H4 (cell line): Measurements from ENCODE around the gene GDPD3. TPM values are rescaled to one million over a fixed set of nuclear protein-coding genes. Genes with fewer than 3 reads are reported as not detected.

Experiments used
- DNase-seq: peaks from one replicate; pipeline ENCODE4 v3.0.0-alpha.2; 2015; ENCODE audit warnings: low spot score
- total RNA-seq: library from RNA; depleted of rRNA; stranded (reverse); fragments of >200 nt; shearing (Covaris generic); gene quantifications from 2 replicates; pipeline ENCODE4 v1.2.3, GENCODE V29; 2014

Gene GDPD3
- total RNA-seq, 1 experiment from 2014 or later: not detected

DNA sequence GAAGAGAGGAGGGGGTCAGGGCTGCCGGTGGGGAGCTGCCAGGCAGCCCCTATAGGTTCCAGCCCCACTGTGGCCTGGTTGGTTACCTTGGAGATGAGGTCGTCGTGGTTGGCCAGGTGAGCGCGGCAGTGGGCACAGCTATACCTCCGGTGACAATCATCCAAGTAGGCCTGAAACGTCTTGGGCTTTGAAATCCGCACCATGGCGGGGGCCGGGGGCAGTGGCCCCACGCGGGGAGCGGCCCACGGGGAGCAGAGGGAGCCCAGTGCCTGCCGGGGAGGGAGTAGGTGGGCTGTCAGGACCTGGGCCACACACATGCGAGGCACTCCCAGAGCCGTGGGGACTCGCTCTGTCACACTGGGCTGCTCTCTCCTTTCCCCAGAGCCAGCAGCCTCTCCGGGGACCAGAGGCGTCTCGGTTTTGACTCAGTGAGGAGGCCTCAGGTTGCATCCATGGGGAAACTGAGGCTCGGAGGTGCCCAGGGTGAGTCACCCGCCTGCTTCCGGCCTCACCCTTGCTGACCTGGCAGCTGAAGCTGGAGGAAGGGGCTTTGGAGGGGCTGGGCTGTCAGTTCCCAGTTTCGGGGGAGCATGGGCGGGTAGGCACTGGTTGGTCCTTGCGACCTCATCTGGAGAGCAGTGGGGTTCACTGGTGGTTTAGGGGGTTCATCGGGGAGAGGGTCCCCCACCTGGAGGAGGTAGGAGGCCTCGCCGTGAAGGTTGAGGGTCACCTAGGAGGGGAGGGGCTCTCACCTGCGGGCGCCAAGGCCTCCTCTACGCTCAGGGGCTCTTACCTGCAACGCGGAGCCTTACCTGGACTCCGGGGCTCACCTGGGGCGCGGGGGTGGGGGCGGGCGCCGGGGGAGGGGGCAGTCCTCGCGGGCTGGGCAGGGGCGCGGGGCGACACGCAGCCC lies 17.9 kb downstream of the GDPD3 start:
- no peak for DNase-seq

DNA sequence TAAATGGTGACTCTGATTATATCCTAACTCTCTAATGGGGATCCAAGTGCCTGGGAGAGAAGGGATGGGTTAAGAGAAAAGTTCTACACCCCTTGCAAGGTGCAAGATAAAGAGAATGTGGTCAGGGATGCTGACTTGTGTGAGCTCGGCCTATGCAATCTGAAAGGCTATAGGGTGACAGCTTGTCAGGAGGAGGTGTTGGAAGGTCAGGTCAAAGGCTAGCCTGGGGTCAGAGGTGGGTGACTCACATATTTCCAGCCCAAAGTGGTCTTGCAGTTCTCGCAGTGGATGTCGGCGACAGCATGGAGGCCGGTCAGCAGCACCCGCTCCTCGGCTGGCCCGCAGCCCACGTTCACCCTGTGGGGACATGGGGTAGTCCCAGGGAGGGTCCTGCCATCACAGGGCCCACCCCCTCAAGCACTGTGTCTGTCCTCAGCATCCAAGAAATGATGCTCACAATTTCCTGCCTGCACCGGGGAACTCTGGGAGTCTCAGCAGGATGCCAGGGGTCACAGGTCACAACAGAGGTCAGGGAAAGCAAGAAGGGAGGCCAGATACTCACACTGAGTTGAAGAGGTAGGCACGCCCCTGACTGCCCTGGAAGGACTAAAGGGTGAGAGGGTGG lies 18.7 kb downstream of the GDPD3 start:
- DNase-seq: no peak

DNA sequence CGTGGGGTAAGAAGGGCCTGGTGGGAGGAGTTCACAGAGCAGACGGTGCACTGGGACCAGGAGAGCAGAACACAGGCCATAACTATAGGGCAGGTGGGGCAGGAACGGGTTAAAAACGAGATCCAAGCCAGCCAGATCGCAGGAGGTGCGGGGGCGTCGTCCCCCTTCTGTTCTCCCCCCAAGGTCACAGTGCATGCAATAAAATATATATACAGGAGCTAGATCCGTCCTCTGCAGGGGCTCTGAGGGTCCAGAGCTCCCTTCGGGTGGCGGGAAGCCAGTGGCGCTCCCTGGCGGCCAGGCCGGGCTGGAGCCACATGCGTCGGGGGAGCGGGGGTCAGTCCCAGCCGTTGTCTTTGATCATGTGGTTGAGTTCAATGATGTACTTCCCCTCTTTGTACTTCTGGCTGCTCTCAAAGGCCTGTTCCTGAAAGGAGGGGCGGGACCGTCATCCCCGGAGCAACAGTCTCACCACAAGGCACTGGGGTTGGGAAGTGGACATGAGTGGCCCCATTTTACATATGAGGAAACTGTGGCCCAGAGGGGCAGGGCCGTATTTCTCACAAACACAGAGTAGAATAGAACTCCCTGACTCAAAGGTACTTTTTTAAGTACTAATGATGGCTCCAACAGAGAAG lies 20.8 kb downstream of the GDPD3 start:
- no peak for DNase-seq

DNA sequence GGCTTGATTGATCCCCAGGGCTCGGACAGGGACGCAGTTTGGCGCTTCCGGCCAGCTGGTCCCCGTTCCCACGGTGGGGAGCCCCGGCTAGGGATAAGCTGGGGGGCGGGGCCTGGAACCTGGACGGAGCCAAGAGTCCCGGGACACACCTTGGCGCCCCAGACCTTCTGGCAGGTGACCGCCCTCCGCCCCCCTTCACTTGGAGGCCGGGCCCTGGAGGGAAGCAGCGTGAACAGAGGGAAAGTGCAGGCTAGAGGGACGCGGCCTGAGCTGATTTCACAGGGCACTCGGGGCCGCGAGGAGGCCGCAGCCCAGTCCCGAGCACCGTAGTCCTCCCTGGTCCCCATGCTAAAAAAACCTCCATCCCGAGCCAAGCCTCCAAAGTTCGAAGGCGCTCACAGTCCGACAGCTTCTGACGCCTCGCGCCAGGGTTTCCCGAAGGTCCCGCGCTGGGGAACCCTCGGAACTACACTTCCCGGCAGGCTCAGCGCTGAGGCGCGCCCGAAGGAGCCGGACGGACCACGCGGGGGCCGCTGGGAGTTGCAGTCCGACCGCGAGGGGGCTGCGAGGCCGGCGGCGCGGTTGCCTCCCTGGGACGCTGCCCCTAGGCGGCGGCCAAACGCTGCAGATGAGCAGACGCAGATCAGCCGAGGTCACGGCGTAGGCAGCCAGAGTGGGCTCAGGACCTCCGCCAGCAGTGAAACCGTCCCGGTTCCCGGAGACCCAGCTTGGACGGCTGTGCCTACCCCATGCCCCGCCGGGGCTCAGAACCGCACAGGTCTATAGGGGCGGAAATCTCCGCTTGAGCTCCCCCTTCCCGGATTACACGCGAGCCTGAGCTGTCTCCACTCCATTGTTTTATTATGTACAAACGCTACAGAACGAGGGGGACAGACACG lies 21.6 kb downstream of the GDPD3 start, which contains the start of gene TBX6:
TSS of gene TBX6 (minus strand) at position 451 of the 899 bp plus-strand sequence. CDS start 731 bp downstream, outside the sequence.
- DNase-seq: peak; percentile 79

DNA sequence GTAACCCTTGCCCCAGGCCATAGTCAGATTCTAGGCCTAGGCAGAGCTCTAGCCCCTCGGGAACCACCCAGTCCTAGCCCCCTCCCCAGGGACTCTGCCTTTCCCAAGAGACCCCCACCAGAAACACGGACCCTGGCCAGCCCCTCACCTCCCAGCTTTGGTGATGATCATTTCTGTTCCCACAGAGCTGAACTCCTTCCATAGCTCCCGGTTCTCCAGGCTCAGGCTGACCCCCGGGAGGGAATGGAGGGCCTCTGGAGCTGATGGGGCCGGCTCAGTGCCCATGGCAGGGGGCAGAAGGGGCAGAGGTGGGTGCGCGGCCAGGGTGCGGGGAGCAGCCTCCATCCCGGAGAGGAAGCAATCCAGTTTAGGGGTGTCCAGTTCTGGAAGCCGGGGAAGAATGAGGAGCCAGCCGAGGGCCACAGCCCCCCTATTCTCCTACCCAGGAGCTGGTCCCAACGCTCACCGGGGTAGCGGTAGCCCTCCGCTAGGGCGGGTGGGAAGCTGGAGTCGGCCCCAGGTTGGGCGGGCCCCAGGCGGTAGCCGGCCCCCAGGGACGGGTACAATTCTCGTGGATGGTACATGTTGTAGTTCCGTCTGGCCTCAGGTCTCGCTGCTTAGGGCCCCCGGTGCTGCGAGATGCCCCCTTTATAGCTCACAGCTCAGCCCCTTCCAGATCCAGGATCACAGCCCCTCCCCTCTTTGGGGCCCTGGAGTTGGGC lies 22.6 kb downstream of the GDPD3 start:
- no peak for DNase-seq

DNA sequence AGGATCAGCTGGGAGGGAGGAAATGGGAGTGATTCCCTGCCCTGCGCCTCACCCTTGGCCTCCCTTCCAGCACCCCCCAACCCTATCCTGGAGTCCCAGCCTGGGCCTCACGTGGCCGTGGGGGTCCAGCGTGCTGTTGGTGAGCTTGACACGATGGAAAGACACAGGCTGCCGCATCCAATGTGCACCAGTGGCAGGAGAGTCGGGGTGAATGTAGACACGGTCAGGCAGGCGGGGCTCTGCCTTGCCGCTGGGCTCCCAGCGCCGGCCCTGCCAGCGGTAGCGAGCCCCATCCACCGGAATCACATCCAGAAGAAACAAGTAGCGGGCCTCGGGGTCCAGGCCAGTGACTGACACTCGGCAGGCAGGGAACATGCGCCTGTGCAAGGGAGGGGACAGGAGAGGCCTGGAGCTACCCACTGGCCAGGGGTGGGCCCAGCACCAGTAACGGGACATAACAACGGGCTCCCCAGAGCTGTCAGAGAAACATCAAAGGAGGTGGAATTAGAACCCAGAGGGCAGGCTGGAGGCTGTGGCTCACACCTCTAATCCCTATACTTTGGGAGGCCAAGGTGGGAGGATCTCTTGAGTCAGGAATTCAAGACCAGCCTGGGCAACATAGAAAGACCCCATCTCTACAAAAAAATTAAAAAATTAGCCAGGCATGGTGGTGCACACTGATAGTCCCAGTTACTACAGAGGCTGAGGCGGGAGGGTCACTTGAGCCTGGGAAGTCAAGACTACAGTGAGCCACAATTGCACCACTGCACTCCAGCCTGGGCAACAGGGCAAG lies 24.3 kb downstream of the GDPD3 start:
- DNase-seq: no peak

DNA sequence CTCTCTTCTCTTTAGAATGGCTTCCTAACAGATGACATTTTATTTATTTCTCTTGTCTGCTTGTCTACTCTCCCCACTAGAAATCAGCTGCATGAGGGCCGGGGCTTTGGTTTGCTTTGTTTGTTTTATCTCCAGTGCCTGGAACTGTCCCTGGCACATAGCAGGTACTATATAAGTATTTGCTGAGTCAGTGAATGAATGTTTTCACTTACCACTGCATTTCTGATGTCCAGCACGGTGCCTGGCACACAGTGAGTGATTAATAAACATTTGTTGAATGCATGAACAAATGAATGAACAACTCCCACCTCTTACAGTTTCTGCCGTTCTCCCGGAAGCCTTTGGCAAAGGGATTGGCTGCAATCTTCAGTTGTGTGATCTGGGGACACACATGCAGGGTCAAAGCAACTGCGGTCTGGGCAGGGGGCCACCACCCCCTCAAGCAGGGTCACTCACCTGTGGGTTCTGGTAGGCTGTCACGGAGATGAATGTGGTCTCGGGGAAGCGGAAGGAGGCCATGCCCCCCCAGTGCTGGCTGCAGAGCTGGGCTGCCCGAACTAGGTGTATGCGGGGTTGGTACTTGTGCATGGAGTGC lies 25.0 kb downstream of the GDPD3 start:
- no peak for DNase-seq

DNA sequence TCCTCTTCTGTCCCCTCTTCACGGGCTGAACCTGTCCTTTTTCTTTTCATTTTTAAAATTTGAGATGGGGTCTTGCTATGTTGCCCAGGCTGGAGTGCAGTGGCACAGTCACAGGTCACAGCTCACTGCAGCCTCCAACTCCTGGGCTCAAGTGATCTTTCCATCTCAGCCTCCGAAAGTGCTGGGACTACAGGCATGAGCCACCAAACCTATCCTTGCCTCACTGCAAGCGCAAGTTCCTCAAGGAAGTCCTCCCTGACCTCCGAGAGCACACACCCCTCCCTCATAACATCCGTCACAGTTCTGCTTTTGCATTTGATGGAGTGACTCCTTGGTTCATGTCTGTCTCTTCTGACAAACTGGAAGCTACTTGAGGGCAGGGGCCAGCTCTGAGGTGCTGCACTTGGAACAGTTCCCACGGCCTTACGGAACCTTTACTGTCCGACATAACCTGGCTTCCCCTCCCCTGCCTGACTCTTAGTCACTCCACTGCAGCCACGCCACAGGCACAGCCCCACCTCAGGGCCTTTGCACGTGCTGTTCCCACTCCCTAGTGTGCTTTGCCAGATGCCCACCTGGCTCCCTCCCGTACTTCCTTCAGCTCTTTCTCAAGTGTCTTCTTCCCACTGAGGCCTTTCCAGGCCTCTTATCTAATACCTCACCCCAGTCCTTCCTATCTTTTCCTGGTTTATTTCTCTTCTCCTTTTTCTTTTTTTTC lies 26.0 kb downstream of the GDPD3 start:
- DNase-seq: no peak

DNA sequence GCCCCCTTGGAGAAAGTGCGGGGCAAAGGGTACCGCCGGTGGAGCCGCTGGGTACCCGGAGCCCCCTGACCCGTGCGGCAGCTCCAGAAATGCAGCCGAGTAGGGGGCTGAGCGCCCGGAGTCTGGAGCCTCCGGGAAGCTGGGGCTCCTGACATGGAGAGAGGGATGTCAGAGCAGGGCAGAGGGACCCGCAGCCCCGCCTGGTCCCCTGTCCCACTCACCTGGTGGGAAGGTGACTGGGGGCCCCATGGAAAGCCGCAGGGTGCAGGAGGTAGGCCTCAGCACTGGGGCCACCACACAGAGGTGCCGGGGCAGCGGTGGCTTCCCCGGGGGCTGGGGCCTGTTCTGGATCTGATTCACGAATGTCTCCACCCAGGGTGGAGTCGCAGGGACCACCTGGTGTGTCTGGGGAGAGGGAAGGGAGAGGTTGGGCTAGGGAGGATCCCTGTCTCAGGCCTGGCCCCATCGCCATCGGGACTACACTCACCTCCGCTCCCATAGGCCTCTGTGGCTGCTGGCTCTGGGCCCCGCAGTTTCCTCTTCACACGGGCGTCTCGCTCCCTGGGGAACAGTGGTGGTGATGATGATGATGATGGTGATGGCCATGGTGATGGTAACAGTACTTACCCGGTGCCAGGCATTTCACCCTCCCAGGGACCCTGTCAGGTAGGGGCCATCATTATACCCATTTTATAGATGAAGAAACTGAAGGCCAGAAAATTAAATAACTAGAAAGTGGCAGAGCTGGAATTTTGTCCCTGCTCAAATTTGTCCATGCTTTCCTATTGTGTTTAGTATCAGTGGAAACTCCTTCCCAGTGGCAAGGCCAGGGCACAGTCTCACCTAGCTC lies 26.8 kb downstream of the GDPD3 start:
- no peak for DNase-seq

DNA sequence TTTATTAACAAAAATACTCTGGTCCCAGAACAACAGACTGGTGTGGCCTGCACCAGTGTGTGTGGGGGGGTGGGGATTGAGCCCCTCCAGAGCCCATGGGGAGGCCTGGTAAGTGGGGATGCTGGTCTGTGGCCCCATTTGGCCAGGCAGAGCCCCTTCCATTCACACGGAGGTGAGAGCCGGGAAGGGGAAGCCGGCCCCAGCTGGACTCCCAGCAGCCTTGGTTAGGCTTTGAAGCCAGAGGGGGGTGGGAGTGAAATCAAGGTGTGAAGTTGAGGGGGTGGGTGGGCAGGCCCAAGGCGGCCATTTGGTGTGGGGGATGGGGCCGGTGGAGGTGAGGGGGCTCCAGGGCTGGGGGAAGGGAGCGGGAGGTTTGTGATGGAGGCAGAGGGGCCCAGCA lies 27.5 kb downstream of the GDPD3 start:
- DNase-seq: no peak

DNA sequence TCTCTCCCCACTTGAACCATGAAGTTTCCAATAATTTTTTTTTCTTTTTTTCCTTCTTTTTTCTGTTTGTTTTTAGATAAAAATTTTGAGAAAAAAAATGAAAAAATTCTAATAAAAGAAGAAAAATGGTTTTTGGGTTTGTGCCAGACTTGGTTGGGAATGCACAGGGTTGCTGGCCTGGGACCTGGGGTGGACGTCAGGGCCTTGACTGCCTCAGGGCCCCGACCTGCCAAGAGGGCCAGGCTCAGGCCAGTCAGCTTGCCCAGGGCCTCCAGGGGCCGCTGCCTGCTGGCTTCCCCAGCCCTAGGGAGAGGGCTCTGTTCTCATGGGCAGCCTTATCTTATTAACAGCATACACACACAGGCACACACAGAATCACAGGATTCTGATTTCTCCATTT lies 28.1 kb downstream of the GDPD3 start:
- DNase-seq: no peak

DNA sequence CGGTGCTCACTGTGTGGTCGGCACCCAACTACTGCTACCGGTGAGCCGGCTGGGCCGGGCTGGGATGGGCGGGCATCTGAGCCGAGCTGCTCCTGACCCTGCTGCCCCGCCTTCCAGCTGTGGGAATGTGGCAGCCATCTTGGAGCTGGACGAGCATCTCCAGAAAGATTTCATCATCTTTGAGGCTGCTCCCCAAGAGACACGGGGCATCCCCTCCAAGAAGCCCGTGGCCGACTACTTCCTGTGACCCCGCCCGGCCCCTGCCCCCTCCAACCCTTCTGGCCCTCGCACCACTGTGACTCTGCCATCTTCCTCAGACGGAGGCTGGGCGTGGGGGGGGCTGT lies 28.5 kb downstream of the GDPD3 start:
- DNase-seq: no peak

DNA sequence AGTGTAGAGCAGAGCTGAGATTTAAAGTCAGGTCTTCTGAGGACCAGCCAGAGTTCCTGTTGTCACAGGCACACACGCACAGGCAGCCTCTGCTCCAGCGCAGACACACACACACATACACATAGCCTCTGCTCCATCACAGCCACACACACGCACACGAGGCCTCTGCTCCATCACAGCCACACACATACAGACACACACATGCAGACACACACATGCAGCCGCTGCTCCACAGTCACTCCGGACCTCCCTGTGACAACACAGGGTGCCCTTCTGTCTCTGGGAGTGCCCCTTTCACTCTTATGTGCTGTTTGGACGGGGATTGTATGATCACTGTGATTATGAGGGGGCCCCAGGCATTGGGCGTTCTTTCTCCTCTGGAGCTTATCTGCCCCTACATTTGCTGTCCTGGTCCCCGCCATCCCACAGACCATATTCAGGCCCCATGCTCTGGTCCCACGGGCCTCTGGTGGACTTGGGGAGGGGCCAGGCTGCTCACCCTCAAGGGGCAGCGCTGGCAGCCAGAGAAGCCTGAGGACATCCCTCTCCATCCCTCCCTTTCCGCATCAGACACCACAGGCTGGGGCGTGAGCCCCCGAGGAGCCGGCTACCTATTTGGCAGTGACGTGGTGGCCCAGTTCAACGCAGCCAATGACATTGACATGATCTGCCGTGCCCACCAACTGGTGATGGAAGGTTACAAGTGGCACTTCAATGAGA lies 29.1 kb downstream of the GDPD3 start:
- no peak for DNase-seq

DNA sequence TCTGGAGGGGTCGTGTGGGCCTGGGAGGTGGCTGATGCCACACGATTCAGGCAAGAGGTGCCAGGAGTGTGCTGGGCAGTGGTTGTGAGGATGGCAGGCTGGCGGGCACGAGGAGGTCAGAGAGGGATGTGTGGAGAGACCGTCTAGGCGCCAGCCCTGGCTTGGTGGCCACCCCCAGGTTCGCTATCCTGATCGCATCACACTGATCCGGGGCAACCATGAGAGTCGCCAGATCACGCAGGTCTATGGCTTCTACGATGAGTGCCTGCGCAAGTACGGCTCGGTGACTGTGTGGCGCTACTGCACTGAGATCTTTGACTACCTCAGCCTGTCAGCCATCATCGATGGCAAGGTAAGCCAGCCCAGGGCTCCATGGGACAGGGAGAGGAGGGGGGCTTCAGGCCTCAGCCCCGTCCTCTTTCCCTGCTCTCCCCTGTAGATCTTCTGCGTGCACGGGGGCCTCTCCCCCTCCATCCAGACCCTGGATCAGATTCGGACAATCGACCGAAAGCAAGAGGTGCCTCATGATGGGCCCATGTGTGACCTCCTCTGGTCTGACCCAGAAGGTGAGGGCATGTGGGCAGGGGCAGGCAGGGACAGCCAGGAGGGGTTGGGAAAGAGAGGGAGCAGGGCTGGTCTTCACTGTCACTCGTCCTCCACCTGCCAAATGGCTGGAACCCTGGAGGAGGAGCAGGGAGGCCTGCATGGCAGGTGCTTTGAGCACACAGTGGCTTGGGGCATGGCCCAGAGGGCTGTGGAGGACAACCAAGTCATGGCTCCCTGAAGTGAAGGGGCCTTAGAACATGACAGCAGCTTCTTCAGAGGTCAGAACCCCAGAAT lies 29.9 kb downstream of the GDPD3 start:
- DNase-seq: no peak

DNA sequence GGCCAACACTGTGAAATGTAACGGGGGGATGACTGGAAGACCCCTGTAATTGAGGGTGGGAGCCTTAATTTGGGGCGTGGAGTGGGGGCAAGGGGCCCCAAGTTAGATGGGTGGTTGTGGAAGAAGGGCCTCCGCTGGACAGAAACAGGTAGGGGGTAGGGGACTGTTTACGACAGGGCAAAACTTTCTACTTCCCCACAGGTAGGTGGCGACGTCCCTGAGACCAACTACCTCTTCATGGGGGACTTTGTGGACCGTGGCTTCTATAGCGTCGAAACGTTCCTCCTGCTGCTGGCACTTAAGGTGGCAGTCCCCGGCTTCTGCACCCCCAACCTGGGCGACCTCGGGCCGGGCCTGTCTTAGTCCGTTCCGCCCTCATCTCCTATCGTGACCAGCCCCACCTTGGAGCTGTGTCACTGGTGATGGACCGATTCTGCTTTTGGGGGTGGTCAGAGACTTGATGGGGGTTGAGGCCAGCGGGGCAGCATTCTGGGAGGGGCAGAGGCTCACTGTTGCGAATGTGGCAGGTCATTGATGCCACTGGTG lies 30.7 kb downstream of the GDPD3 start:
- DNase-seq: no peak

DNA sequence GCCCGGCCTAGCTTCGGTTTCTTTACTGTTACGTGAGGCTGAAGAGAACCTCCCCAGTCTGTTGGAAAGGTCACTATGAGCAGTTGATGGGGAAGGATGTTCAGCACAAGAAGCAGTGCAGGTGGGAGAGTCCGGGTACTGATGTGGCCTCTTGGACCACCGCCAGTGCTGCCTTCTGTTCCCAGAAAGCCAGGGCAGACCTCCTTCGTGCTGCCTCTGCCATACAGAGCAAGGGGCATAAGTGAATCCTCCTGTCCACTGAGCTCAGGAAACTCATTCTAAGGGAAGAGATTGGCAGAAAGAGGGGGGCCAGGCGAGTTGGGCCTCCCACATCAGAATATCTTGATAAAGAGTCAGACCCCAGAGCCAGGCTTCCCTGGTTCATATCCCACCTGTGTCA lies 33.9 kb downstream of the GDPD3 start:
- no peak for DNase-seq
